ENCODE results near the gene CYBRD1.

DNA sequence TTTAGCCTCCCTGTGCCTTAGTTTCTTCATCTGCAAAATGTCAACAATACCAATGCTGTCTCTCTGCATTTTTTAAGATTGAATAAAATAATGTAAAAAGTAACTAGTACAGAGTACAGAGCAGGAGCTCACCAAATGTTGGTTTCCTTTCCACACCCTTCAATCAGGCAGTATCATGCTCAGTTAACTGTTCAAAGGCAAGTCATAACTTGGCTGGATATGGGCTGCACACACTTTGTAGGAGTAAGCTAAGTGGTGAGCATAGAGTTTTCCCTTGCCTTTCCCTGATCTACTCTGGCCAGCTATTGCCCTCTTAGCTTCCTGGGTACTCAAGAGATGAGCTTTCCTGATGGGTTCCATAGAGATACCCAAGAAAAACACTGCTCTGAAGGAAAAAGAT lies 77.9 kb downstream of the CYBRD1 start:
- no peak for TF ChIP-seq ARNT (IDR thresholded peaks at IDR 0.05)
- TF ChIP-seq FOXA1 (IDR thresholded peaks at IDR 0.05): no peak
- no peak for TF ChIP-seq NFRKB (IDR thresholded peaks at IDR 0.05)
- no peak for TF ChIP-seq BHLHE40 (IDR thresholded peaks at IDR 0.05; ENCODE audit: borderline replicate concordance)
- TF ChIP-seq FOXM1 (IDR thresholded peaks at IDR 0.05; ENCODE audit: borderline replicate concordance): no peak
- no peak for TF ChIP-seq SUZ12 (IDR thresholded peaks at IDR 0.05)
- TF ChIP-seq L3MBTL2 (conservative IDR thresholded peaks at IDR 0.05): no peak

Measured in HEK293T (cell line).